NCI-H187 (cell line): ENCODE data around the gene ITGB3.
"Not testable (repeated sequence)": the region's sequence is repeated elsewhere in the genome, so short reads cannot be mapped to it uniquely, and the experiment has no call there.

Experiments
- DNase-seq, 2 experiments: peaks; one replicate each; lab custom pipeline; 2025; lab: John Stamatoyannopoulos, UW

ITGB3 gene

GRCh38 chr17:47223007-47223406 lies 30.6 kb upstream of the ITGB3 start:
- DNase-seq: no peak

GRCh38 chr17:47223460-47223859 lies 30.2 kb upstream of the ITGB3 start:
- DNase-seq: no peak

GRCh38 chr17:47224077-47224476 lies 29.6 kb upstream of the ITGB3 start:
- not testable (repeated sequence) for DNase-seq

- no peak for DNase-seq
Measured at GRCh38 chr17:47224966-47225365, 28.7 kb upstream of the ITGB3 start.

GRCh38 chr17:47225436-47225858 lies 28.2 kb upstream of the ITGB3 start:
- DNase-seq: no peak

GRCh38 chr17:47225911-47226688 lies 27.5 kb upstream of the ITGB3 start:
- DNase-seq: no peak

GRCh38 chr17:47227862-47228261 lies 25.8 kb upstream of the ITGB3 start:
- DNase-seq: no peak

GRCh38 chr17:47229535-47230443 lies 23.8 kb upstream of the ITGB3 start:
- DNase-seq: peak in 1 of 2 experiments; percentile 55

- DNase-seq: no peak
Measured at GRCh38 chr17:47230864-47231263, 22.8 kb upstream of the ITGB3 start.

- no peak for DNase-seq
Measured at GRCh38 chr17:47231334-47231733, 22.3 kb upstream of the ITGB3 start.

GRCh38 chr17:47231866-47232265 lies 21.8 kb upstream of the ITGB3 start:
- no peak for DNase-seq

GRCh38 chr17:47232465-47232864 lies 21.2 kb upstream of the ITGB3 start:
- DNase-seq: no peak

GRCh38 chr17:47235506-47235905 lies 18.1 kb upstream of the ITGB3 start:
- no peak for DNase-seq

- no peak for DNase-seq
Measured at GRCh38 chr17:47235923-47236322, 17.7 kb upstream of the ITGB3 start.

- no peak for DNase-seq
Measured at GRCh38 chr17:47237841-47238240, 15.8 kb upstream of the ITGB3 start.

- DNase-seq: no peak
Measured at GRCh38 chr17:47238321-47239010, 15.2 kb upstream of the ITGB3 start.

- DNase-seq: no peak
Measured at GRCh38 chr17:47239619-47239966, 14.0 kb upstream of the ITGB3 start.

GRCh38 chr17:47239967-47240651 lies 13.5 kb upstream of the ITGB3 start:
- no peak for DNase-seq

GRCh38 chr17:47240806-47241205 lies 12.8 kb upstream of the ITGB3 start:
- DNase-seq: no peak

GRCh38 chr17:47242648-47243047 lies 11.0 kb upstream of the ITGB3 start:
- DNase-seq: no peak

GRCh38 chr17:47243737-47244598 lies 9.7 kb upstream of the ITGB3 start:
- no peak for DNase-seq
